Measurements from ENCODE around the gene ZFY.

DNA sequence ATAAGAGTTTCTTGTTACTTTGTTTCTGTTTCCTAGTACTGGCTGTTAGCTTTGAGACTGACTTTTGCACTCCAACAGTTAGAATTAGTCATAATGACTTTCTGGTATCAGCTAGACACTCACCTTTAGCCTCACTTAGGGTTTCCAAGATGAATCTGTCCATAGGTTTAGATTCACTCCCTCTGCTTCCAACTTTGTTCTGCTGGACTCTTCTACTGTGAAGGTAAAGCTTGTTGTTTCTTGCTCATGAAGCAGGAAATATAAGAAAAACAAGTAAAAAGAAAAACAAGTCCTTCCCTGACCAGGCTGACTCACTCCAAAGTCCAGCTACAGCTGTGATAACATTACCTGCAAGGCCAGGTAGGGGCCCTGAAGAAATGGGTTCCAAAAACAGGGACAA, 67.0 kb downstream of the ZFY start:
- TF ChIP-seq, protein P1, sequence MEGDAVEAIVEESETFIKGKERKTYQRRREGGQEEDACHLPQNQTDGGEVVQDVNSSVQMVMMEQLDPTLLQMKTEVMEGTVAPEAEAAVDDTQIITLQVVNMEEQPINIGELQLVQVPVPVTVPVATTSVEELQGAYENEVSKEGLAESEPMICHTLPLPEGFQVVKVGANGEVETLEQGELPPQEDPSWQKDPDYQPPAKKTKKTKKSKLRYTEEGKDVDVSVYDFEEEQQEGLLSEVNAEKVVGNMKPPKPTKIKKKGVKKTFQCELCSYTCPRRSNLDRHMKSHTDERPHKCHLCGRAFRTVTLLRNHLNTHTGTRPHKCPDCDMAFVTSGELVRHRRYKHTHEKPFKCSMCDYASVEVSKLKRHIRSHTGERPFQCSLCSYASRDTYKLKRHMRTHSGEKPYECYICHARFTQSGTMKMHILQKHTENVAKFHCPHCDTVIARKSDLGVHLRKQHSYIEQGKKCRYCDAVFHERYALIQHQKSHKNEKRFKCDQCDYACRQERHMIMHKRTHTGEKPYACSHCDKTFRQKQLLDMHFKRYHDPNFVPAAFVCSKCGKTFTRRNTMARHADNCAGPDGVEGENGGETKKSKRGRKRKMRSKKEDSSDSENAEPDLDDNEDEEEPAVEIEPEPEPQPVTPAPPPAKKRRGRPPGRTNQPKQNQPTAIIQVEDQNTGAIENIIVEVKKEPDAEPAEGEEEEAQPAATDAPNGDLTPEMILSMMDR (IDR thresholded peaks at IDR 0.05; ENCODE audit: insufficient read depth, low read length, poor library complexity, severe bottlenecking), result no peak
- no peak for TF ChIP-seq EZH2phosphoT487 (conservative IDR thresholded peaks at IDR 0.05; ENCODE audit: low read length)
